Measurements from ENCODE around the gene IQSEC1. TPM values are rescaled to one million over a fixed set of nuclear protein-coding genes. Genes with fewer than 3 reads are reported as not detected.

The IQSEC1 gene
- total and polyA plus RNA-seq, 10 of the 15 experiments (the other 5 are each of a cell fraction or from before 2014, with no cell fraction given): 0.92 to 55.2 (median 8.5) TPM

DNA sequence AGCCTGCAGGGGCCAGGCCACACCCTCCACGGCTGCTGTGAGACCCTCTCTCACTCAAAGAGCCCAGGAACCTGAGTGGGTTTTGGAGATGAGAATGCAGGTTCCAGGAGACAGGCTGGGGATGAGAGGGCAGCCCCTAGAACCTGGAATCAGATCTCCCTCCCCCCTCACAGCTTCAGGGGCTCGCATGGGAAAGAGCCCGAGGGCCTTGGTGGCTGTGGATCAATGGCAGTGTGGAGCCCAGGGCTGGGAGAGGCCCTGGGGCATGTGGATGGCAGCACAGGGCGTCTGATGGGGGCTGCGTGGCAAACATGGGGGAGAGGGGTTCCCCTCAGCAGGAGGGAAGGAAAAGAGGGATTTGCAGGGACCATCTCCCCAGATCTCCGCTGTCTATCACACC is 119.0 kb downstream of the IQSEC1 start:
- BruUV-seq (replicated peaks): no TSS peak
- no peak overlapping the region for H3K4me2 ChIP-seq (ENCODE audit: control insufficient read depth, insufficient read depth)
- H3K79me2 ChIP-seq (ENCODE audit: control insufficient read depth, insufficient read depth, low read length): peaks cover 48% of the 10 kb centered on the region
- DNase-seq (ENCODE audit: low read depth, low spot score) (no peak), ATAC-seq (no peak), FAIRE-seq (no peak)
- intact Hi-C loops (cut with micrococcal nuclease; ENCODE audit: unreplicated experiment): no loop called here
- H2AFZ ChIP-seq (ENCODE audit: control insufficient read depth, low read depth, low read length): no peak overlapping the region
- in situ Hi-C loops (cut with MboI): no loop called here
- ChIA-PET RAD21 (ENCODE audit: unreplicated experiment) (no interaction called here), SMC1A (ENCODE audit: uncharacterized antibody, unreplicated experiment) (no interaction called here), CTCF (interaction anchor here (1.3 kb wide), 1 partner anchor 41 kb away, joined by 3 read pairs; no protein-coding TSS in a partner anchor), POLR2A (no interaction called here)
- peaks cover 0 to 1% of the 10 kb centered on the region in 2 experiments; a peak in 2 of 4 replicates for H3K36me3 ChIP-seq (ENCODE audit: control insufficient read depth in 2 of 2, insufficient read depth in 2 of 2, low read length in 1 of 2)
- no peaks in the 10 kb centered on the region for H3K9me3 ChIP-seq (replicated peaks; ENCODE audit: control insufficient read depth, insufficient read depth, low read length)
- H3K9ac ChIP-seq (ENCODE audit: control insufficient read depth, insufficient read depth, low read length): no peak overlapping the region
- no peaks in the 10 kb centered on the region for H3K27me3 ChIP-seq (replicated peaks in 1 of 2; ENCODE audit: control insufficient read depth in 2 of 2, insufficient read depth in 2 of 2, low read length in 1 of 2)
- no peak overlapping the region for H3K27ac ChIP-seq (ENCODE audit: control insufficient read depth, insufficient read depth)
- H3K4me1 ChIP-seq (ENCODE audit: control insufficient read depth, insufficient read depth, low read length): peaks cover 26% of the 10 kb centered on the region
- WGBS (ENCODE audit: insufficient coverage, insufficient replicate concordance, low lambda C conversion rate, missing lambda C conversion rate): 95% methylated on average over 5 of the region's 6 CpGs
- H3K4me3 ChIP-seq: no peak overlapping the region
- peaks cover 18% of the 10 kb centered on the region for H4K20me1 ChIP-seq (ENCODE audit: control insufficient read depth, insufficient read depth)
- TF ChIP-seq MEF2A (IDR thresholded peaks at IDR 0.05; ENCODE audit: insufficient read depth, low read depth, low read length): no peak
- TF ChIP-seq, protein P1, sequence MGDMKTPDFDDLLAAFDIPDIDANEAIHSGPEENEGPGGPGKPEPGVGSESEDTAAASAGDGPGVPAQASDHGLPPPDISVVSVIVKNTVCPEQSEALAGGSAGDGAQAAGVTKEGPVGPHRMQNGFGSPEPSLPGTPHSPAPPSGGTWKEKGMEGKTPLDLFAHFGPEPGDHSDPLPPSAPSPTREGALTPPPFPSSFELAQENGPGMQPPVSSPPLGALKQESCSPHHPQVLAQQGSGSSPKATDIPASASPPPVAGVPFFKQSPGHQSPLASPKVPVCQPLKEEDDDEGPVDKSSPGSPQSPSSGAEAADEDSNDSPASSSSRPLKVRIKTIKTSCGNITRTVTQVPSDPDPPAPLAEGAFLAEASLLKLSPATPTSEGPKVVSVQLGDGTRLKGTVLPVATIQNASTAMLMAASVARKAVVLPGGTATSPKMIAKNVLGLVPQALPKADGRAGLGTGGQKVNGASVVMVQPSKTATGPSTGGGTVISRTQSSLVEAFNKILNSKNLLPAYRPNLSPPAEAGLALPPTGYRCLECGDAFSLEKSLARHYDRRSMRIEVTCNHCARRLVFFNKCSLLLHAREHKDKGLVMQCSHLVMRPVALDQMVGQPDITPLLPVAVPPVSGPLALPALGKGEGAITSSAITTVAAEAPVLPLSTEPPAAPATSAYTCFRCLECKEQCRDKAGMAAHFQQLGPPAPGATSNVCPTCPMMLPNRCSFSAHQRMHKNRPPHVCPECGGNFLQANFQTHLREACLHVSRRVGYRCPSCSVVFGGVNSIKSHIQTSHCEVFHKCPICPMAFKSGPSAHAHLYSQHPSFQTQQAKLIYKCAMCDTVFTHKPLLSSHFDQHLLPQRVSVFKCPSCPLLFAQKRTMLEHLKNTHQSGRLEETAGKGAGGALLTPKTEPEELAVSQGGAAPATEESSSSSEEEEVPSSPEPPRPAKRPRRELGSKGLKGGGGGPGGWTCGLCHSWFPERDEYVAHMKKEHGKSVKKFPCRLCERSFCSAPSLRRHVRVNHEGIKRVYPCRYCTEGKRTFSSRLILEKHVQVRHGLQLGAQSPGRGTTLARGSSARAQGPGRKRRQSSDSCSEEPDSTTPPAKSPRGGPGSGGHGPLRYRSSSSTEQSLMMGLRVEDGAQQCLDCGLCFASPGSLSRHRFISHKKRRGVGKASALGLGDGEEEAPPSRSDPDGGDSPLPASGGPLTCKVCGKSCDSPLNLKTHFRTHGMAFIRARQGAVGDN (IDR thresholded peaks at IDR 0.05): no peak

Data from GM12878 (cell line).